ENCODE results near the gene GALNT5. TPM values are rescaled to one million over a fixed set of nuclear protein-coding genes. Genes with fewer than 3 reads are reported as not detected.
"Not testable (repeated sequence)": the region's sequence is repeated elsewhere in the genome, so short reads cannot be mapped to it uniquely, and the experiment has no call there.

The GALNT5 gene
- total RNA-seq, 1 donor from 2014 or later, result 2.6 TPM

- DNase-seq (ENCODE audit: extremely low read depth, low read depth, low spot score), result no peak
These were observed 66.9 kb downstream of the GALNT5 start for GRCh38 chr2:157324331-157324843.

- no peak for DNase-seq (ENCODE audit: extremely low read depth, low read depth, low spot score)
These were observed 68.3 kb downstream of the GALNT5 start, which contains the start of gene ERMN for GRCh38 chr2:157325786-157326185. Gene ERMN, minus strand, starts transcription at chr2:157325824. Its CDS starts 182 bp downstream, at chr2:157325642.

DNA sequence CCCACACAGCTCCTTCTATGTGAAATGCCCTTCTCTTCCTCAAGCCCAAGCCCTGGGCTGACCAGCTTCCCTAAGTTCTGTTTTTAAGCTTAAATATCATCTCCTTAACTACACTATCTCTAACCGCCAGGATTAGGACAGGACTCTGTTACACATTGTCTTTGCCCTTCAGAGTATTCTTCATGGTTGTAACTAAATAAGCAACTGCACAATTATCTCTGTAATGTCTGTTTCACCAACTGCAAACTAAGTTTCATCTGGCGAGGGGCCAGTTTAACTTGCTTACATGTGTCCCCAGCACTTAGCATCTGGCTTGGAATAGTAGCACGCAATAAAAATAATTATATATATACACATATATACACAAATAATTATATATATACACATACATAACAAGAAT lies 69.2 kb downstream of the GALNT5 start:
- DNase-seq (ENCODE audit: extremely low read depth, low read depth, low spot score), result no peak

DNA sequence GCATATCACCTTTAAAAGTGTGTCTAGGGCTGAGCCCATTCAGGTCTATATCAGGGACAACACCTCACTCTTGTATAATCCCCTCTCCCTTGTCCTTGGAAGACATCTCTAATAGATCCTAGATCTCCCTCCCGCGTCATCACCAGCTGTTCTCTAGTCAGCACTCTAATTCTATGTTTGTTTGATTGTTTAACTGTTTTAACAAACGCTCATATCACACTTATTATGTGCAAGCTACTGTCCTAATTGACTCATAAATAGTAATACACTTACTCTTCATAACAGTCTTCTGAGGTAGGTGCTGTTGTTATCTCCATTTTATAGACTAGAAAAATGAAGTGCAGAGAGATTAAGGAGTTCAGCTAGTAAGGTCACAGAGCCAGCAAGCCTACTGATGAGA lies 69.7 kb downstream of the GALNT5 start:
- DNase-seq (ENCODE audit: extremely low read depth, low read depth, low spot score), result no peak

DNA sequence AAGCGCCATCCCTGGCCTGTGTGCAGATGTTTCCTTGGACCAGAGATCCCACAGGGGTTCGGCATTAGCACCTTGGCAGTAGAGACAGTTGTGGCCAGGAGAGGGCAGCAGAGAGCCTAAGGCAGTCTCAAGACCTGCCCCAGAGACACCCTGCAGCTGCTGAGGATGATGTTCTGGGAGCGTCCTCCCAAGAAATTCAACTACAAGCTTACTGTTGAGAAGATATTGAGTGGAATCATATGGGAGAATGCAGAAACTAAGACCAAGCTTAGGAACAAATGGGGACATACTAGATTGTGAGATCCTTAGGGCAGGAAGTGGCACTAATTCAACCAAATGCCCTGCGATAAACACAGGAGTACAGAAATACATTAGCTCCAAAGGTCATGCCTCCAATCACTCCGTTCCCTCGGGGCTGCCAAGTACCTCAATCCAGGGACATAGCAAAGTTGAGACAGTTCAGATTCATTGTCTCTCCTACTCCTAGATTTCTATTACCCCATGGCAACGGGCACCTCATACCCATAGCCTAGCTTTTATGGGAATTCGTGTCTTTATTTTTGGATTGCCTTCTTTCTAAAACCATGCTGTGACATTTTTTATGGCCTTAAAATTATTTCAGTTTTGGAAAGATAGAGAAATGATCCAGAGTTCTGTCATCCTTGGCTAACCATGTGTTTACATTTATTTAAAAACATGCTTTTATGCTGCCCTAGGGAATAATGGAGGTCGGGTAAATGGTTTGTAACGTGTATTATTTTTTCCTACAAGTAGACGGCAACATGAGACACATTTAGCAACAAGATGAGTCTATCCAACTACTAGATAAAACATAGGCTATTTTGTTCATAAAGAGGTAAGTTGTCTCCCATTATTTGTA lies 70.4 kb downstream of the GALNT5 start:
- DNase-seq (ENCODE audit: extremely low read depth, low read depth, low spot score), result peak; percentile 20

DNA sequence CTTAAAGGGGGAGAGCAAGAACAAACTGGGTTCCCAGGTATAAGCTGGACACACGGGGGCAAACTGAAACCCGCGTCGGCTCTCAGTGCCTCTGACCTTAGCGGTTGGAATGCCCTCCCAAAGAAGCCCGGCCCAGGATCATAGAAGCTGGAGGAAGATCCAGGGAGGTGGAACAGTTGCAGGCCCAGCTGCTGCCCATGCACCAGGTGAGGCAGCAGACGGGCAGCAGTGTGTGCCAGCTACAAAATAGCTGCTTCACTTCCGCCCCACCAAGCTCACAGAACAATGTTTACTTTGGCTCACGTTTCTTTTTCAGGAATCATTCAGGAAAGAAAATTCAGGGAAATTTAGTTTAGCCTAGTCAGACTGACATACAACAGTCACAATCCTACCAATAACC lies 72.0 kb downstream of the GALNT5 start:
- DNase-seq (ENCODE audit: extremely low read depth, low read depth, low spot score), result no peak

DNA sequence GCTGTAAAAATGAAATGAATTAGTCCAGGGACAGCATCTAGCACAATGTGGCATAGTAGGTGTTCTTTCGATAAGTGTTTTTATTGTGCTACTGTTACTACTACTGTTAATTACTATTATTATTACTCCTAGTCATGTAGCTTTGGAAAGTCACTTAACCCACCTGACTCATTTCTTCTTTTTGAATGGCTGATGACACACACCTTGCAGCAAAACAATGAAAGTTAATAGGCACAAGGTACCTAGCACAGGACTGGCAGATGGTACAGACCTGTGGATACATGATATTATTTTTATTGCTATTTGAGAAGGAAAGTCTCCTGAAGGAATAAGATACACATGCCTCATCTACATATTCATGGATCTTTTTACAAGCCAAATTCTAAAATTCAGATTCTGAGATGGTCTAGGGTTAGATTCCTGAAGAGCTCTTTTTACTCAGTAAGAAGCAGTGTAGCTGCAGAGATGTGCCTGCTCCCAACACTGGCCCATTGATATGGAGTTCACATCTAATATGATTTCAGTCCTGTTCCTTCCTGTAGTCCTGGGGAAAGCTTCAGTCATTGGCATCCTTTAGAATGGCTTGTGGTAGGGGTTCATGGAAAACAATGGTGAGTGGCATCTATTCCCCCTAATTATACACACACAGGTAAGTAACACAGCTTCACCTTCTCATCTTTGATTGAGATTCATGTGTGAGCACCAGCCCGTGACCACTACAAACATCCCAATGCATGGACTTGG lies 76.0 kb downstream of the GALNT5 start:
- DNase-seq (ENCODE audit: extremely low read depth, low read depth, low spot score), result no peak

- no peak for DNase-seq (ENCODE audit: extremely low read depth, low read depth, low spot score)
These were observed 76.8 kb downstream of the GALNT5 start for GRCh38 chr2:157334335-157334734.

DNA sequence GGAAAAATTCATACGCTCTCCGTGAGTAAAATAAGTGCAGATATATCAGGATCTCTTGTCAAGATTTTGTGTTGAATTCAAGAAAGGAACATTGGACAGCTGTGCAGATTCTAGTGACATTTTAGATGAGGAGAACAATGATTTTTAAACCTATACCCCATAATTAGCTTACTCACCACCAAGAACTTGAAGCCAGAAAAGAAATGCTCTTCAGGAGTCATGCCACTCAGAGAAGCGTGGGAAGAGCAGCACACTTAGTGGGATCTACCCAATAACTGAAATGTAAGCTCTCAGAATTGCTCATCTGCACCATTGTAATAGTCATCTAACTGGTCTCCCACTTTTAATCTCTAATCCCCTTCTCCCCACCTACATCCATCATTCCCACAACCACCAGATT lies 77.3 kb downstream of the GALNT5 start:
- no peak for DNase-seq (ENCODE audit: extremely low read depth, low read depth, low spot score)

DNA sequence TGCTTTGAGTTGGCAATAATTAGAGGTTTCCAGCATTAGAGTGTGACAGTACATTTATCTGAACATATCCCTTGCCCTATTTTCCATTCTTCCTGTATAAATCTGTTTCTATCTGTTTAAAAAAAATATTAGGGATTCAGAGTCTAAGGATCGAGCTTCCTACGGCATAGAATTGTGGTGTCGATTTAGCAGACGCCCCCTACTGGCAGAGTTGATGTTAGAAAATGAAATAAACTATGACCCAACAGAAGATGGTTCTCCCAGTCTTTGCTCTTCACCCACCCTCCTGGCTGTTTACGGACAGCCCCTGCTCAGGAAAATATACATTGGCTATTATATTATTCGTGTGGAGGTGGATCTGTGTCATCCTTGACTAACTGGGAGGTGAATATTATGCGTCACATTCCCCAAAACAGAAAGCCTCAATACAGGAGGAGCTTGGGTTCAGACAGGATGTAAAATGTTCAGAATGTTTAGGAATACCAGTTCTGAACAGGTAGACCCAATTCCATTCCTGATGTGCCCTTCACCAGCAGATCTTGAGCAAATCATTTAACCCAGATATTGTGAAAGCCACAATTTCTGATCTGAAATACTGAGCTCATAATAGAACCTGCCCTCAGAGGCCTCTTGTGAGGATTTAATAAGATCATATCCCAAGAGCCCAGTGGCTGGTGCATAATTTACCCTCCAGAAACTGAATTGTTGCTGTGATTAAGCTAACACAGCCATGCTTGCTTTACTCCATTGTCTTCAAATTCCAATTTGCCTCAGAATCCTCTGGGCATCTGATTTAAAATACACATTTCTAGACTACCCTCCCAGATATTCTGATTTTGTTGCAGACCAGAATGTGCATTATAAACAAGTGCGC lies 78.9 kb downstream of the GALNT5 start:
- peak; percentile 9 for DNase-seq (ENCODE audit: extremely low read depth, low read depth, low spot score)

DNA sequence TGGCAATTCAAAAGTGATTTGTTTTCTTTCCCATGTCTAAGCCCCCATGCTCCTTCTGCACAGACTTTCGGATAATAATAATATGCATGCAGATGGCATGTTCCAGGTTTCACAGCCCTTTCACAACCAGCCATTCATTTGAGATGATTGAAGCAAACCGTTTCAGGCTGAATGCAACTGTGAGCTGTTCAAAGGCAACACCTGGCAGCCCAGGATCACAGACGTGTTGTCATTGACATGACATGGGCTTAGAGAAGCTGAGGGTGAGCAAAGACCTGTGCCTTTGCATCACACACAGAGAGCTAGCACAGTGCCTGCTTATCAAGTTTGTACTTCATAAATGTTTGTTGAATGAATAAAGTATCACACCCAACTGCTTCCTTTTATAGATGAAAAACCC lies 80.5 kb downstream of the GALNT5 start:
- DNase-seq (ENCODE audit: extremely low read depth, low read depth, low spot score), result no peak

- no peak for DNase-seq (ENCODE audit: extremely low read depth, low read depth, low spot score)
These were observed 82.6 kb downstream of the GALNT5 start for GRCh38 chr2:157339965-157340655.

GRCh38 chr2:157341381-157341780 lies 83.9 kb downstream of the GALNT5 start:
- DNase-seq (ENCODE audit: extremely low read depth, low read depth, low spot score), result not testable (repeated sequence)

GRCh38 chr2:157345647-157346389 lies 88.3 kb downstream of the GALNT5 start:
- DNase-seq (ENCODE audit: extremely low read depth, low read depth, low spot score), result no peak

DNA sequence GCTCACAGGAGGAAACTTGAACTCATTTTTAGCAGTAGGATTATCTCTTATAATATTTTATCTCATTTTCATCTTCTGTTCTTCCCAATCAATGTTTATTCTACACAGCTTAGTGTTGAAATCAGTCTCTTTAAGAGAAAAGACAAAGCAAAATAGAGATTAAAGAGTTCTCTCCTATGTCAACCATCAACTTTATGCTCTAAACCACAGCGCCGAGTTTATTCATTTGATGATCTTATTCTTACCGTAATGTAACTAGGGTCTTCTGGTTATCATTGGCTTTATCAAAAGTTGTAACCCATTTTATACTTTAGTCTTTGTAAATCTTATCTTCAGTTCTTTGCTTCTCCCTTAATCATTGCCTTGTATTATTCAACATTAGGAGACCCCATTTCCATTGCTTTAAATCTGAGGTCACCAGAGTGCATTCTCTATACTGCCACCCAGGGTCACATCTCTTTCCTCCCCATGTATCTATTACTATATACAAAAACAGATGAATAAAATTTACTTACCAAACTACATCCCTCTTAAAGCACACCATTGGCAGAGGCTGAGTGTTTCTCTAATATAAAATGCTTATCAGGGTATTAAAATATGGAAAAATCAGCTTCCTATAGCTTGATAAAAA lies 90.9 kb downstream of the GALNT5 start:
- DNase-seq (ENCODE audit: extremely low read depth, low read depth, low spot score), result no peak

- DNase-seq (ENCODE audit: extremely low read depth, low read depth, low spot score), result no peak
These were observed 92.5 kb downstream of the GALNT5 start for GRCh38 chr2:157349949-157350515.

GRCh38 chr2:157355618-157356017 lies 98.1 kb downstream of the GALNT5 start:
- no peak for DNase-seq (ENCODE audit: extremely low read depth, low read depth, low spot score)

DNA sequence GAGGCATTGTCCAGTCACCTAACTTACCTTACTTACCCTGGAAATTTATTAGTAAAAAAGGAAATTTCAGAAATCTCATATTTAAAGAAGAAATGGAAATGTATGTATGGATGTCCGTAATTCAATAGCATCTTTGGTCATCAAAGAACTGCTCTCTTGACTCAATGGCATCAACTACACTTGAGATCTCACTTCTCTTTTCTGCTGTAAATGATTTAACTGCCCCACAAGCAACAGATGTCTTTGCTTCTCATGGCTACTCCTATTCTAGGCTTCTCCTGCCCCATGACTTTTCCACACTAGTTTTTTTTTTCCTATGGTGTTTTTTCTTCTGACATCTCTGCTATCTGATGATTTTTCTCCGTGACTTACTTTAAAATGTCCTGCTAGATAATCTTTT lies 102.1 kb downstream of the GALNT5 start:
- DNase-seq (ENCODE audit: extremely low read depth, low read depth, low spot score), result no peak

GRCh38 chr2:157361526-157361925 lies 104.0 kb downstream of the GALNT5 start:
- DNase-seq (ENCODE audit: extremely low read depth, low read depth, low spot score), result no peak

All from glomerular endothelial cell (primary cell).